Stimulated activated CD8-positive, alpha-beta memory T cell treated with anti-CD3 and anti-CD28 coated beads, Interleukin-7, amount 100 ng/mL, for 48 hours (primary cell): ENCODE measurements around the gene NFATC3.

Experiments used
- DNase-seq, 2 donors: peaks; one replicate each; pipeline ENCODE4 v3.0.0-alpha.2; 2020; ENCODE audit warnings: low read depth in 1 of 2; ENCODE audit errors: extremely low read depth in 1 of 2

Gene NFATC3

GRCh38 chr16:68267612-68268405 lies 182.6 kb downstream of the NFATC3 start:
- no peak for DNase-seq

GRCh38 chr16:68269793-68270192 lies 184.6 kb downstream of the NFATC3 start:
- no peak for DNase-seq

- DNase-seq: no peak
Observed at GRCh38 chr16:68270353-68270752, 185.2 kb downstream of the NFATC3 start.

GRCh38 chr16:68272507-68273209 lies 187.5 kb downstream of the NFATC3 start:
- no peak for DNase-seq

GRCh38 chr16:68273459-68273858 lies 188.3 kb downstream of the NFATC3 start:
- DNase-seq: no peak

GRCh38 chr16:68273896-68274295 lies 188.7 kb downstream of the NFATC3 start:
- DNase-seq: no peak

GRCh38 chr16:68274441-68274840 lies 189.3 kb downstream of the NFATC3 start:
- no peak for DNase-seq

GRCh38 chr16:68275611-68276191 lies 190.5 kb downstream of the NFATC3 start:
- DNase-seq: no peak

GRCh38 chr16:68276223-68276622 lies 191.1 kb downstream of the NFATC3 start:
- DNase-seq: no peak
